GM19240 (cell line): ENCODE measurements around the gene TNS3.

Source experiments
- DNase-seq: peaks from one replicate; pipeline ENCODE4 v3.0.0; 2011; ENCODE audit warnings: low spot score; ENCODE audit not compliant: insufficient read length

The TNS3 gene

DNA sequence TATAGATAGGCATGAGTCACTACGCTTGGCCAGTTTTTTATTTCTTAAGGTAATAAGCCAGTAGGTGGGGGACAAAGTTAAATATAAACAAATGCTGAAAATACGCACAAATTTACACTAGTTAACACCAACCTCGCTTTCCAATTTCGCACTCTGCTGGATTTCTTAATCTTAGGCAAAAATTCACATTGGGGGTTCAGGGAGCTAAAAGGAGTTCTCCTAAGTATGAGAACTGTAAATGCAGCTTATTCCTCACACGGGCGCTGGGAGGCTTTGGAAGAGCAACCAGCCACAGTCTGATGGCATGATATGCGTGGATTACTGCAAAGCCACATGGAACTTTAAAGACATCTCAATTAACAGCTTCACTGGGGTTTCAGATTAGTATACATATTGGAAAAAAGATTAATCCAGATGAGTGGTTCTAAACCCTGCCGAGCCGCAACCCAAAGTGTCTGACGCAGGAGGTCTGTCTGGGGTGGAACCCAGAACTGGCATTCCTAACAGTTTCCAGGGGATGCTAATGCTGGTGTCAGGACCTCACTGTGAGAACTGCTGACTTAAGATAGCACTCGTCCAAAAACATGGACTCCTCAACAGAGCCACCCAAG is 16.2 kb downstream of the TNS3 start:
- no peak for DNase-seq

DNA sequence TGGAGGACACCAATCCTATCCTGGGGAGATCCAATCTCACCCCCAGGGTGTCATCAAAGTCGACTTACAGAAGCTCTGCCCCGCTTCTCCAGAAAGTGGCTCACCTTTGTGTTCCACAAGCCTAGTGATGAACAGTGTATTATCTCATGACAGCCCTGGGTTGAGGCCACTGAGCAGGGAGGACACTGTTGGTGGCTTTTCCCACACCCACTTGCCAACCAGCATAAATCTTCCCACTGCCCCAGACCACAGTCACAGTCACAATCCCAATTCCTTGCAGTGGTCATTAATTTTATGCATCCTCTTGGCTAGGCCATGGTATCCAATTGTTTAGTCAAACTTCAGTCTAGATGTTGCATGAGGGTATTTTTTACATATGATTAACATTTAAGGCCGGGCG is 18.4 kb downstream of the TNS3 start:
- no peak for DNase-seq

DNA sequence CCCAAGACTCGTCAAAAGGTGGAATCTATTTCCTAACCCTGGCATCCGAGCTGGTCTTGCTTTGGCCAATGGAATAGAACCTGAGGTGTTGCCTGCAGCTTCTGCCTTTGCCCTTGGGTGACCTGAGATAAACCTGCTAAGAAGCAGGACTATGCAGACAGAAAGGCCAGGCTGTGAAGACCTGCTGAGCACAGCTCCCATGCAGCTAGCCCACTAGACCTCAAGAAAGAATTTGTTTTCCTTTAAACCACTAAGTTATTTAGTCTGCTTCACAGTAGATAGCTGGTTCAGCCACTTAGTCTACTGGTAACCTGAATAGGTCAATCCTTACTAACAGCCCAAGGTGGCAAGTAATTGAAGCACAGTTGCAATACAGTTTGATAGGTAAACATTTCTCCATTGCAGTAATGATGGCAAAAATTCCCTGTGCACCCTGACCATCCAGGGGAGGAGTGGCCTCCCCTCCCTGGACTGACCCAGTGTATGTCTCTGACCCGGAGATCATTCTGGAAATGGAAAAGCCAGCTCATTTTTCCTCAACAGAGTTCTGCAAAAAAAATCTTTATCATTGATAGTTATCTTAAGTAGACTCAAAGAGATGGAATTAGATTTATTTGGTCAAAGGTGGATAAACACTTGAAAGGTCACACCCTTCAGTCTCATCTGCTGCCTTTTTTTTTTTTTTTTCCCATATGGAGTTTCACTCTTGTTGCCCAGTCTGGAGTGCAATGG is 20.0 kb downstream of the TNS3 start:
- no peak for DNase-seq

DNA sequence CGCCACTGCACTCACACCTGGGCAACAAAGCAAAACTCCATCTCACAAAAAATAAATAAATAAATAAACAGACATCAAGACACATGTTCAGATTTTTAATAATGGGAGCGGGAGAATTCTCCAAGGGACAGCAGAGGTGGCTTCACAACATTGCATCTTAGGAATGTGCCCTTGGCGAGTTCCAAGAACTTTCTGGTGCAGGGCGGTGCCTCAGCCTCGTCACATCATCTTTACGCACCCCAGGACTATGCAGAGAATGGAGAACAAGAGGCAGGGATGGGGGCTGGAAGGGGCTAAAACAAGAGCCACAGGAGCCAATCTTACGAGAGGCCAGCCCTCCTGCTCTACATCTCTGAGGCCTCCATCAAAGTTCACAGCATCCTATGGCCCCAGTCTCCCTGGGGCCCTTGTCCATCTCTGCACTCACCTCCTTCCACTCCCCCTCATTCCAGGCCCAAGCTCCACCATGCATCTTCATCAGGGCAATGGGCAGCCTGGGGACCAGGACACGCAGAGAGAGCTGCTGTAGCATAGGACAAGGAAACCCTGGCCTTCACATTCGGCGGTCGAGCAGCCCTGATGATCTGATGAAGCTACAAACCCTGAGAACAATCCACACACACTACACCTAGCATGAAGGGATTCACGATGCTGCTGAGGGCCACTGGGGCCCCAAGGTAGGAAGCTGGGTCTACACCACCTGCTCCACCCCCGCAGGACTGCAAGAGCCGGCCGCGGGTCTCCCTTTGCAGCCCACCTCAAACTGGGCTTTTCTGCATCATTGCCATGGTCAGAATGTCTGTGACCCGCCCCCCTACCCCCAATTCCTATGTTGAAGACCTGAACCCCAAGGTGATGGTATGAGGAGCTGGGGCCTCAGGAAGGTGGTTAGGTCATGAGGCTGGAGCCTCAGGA is 22.3 kb downstream of the TNS3 start:
- DNase-seq = no peak

DNA sequence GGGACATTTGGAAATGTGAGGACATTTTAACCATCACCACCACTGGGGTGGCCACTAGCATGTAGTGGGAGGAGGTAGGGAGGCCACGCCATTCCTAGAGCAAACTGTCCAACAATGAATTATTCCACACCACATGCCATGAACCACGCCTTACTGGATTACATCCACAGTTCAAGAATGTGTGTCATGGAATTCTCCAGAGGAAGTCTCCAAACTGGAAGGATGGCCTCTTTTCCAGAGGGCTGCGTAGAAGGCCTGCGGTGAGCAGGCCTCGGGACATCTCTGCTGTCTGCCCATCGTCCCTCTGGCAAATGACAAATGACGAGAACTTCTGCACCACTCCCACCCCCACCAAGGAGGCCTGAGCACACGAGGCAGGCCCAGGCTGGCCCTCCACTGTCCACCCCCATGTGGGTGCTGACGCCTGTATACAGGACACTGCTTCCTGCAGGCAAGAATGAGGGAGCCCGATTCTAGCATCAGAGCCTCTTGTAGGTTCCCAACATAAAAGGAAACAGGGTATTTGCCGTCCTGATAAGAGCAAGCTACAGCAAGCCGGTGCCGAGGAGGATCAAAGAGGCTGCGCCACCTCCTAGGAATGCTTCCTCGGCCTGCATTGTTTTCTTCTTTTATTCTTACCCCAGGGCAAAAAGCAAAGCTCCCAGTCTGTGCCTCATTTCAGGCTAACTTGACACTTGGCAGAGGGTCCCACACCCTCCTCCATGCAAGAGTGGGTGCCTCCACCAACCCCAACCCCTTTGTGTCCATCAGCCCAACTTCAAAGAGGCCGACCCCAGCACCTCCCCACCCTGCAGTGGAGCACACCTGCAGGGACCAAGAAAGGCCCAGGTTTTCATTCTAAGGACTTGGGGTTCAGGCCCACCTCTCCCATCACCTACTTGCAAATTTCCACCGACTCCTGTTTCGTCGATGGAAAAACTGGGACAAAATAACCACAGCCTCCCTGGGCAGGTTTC is 23.9 kb downstream of the TNS3 start:
- no peak for DNase-seq

DNA sequence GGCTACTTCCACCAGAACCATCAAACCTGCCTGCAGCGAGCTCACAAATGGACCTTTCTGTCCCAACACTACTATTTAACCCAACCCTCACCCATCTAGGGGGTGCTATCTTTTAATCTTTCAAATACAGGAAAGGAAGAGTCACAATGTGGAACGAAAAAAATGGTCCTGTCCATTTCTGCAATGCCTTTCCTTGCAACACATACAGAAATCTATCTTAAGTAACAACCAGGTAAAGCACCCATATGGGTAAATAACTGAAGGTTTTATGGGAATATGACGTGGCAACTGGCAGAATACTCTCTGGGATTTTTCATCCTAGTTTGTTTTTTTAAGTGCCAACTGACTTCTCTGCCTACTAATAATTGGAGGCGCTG is 24.6 kb downstream of the TNS3 start:
- DNase-seq = no peak

DNA sequence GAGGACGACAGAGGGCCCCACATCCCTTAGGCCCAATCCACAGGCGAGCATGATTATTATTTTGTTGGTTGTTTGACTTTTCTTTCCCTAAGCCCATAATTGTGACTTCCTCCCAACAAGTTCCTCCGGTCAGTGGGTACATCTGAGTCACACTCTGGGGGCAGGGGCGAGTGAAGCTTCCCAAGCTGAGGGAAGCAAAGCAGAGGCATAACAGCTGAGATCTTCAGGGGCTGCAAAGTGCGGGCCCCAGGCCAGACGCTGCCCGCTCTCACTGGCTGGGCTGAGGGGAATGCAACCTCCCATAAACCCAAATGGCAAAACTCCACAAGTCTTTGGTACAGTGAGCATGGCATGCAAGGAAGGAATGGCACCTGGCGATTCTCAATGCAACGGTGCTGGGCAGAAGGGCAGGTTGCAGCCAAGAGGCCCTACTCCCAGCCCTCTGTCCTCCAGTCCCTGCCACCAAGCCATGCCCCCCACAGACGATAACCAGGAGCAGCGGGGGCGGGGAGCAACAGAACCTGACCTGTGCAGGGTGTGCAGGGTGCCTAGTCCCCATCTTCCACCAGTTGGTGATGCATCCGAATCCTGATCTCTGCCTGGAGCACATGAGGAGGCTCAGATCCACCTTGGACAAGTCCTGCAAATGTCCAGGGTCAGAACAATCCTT is 25.3 kb downstream of the TNS3 start:
- DNase-seq = no peak

DNA sequence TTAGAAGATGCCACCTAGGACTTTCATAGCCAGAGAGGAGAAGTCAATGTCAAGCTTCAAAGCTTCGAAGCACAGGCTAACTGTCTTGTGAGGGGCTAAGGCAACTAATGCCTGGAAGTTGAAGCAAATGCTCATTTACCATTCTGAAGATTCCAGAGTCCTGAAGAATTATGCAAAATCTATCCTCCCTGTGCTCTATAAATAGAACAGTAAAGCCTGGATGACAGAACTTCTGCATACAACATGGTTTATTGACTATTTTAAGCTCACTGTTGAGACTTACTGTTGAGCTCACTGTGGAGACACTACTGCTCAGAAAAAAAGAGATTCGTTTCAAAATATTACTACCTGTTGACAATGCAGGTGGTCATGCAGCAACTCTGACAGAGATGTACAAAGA is 28.6 kb downstream of the TNS3 start:
- DNase-seq = no peak

DNA sequence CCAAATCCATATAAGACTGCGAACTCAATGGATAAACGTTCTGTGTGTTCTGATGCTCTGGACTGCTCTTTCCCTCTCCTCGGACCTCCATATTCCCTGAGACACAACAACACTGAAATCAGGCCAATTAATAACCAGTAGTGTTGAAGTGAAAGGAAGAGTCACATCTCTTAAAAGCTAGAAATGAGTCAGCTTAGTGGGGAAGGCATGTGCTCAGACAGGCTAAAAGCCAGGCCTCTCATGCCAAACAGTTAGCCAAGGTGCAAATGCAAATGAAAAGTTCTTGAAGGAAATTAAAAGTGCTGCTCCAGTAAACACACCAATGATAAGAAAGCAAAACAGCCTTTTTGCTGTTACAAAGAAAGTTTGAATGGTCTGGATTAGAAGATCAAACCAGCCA is 29.3 kb downstream of the TNS3 start:
- DNase-seq = peak; percentile 70

DNA sequence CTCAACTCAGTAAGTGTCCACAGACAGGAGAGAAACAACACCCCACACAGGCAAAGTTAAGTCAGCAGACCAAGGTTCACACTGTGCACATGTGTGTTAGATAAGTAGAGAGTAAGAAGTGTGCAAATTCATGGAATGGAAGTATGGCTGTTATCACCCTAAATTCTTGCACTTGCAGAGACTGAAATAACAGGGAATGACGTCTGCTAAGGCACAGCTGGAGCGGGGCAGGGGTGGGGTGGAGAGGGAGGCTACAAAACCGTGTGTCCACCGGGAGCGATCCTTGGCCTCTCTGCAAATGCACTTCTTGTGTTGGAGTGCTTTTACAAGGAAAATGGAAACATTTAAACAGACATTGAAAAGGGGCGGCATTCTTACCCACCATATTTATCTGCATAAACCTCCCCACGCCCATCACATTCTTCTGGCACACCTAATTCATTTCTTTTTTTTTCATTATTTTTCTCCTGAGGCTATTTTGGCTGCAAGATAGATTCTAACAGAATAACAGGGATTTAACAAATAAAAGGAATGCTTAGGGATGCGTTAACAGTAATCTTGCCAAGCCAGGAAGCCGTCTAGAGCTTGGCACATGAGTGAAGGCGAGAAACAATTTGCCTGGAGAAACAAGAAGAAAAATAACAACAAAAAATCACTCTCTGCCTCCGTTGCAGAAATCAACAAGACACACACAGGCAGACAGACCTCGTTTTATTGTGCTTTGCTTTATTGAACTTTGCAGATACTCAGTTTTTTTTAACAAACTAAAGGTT is 30.1 kb downstream of the TNS3 start:
- no peak for DNase-seq

DNA sequence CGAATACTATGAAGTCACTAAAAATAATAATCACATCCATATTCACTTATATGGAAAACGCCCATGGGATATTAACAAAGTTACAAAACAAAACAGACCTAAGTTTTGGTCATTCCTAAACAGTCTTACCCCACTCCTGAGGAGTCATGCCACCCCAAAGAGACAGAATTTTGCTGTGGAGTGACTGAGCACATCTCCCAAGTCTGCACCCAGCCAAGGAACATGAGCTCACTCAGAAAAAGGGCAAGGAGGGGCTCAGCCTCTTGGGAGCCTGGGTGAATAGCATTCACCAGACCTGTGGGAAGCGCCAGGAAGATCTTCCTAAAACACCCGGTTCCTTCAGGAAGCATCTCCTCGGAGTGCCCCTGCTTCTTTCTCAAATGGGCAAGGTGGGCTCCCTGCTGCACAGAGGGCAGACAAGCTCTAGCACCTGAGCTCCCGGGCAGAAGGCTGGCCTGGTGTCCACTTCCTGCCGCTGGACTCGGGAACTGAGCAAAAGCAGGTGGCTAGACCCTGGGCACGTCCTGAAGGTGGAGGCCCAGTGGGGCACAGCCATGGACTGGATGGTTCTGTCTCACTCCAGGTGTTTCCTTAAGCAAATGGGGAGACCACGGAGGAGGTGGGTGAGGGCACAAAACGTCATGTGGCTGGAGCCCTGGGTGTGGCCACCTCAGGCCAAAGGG is 31.0 kb downstream of the TNS3 start:
- no peak for DNase-seq

DNA sequence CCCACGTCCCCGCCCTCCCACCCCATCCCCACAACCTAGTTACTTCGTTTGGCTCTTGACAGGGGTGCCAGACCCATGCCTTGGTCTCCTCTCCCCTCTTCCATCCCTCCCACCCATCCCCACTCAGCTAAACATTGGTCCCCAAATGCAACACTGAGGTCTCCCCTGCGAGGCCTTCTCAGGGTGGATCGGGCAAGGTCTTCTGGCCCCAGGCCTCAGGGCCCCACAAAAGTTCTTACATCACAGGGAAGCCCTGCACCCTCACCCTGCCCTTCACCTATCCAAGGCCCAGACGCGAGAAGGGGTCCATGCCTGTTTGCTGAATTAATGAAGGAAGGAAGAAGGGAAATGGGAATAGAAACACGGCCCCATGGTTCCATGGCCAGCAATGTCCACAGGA is 32.0 kb downstream of the TNS3 start:
- no peak for DNase-seq

DNA sequence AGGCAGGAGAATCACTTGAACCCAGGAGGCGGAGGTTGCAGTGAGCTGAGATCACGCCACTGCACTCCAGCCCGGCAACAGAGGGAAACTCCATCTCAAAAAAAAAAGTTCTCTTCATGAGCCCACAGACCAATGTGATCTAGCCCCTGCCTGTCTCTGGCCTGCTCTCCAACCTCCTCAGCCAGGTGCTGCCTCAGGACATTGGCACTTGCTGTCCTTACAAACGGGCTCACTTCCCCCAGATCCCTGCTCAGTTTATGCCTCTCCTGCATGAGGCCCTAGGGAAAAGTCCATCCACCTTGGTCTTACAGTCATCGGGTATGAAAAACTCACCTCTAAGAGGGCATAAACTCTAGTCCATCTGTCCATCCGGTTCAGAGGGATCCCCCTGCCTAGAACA is 32.5 kb downstream of the TNS3 start:
- no peak for DNase-seq

DNA sequence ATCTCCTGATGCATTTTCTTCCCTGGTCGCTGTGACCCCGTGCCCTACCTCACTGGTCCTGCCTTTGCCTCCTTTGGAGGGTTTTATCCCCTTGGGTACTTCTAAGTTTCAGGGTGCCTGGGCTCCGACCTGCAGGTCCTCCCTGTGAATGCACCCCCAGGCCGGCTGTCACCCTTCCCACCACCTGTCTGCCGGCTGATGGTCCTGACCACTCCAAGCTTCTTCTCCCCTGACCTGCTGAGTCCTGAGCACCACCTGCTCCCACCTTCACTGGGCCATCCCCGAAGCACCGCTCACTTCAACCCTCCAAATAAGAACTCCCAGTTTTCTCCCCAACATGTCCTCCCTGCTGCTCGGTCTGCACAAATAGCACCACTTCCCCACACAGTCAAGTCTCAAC is 33.4 kb downstream of the TNS3 start:
- no peak for DNase-seq

DNA sequence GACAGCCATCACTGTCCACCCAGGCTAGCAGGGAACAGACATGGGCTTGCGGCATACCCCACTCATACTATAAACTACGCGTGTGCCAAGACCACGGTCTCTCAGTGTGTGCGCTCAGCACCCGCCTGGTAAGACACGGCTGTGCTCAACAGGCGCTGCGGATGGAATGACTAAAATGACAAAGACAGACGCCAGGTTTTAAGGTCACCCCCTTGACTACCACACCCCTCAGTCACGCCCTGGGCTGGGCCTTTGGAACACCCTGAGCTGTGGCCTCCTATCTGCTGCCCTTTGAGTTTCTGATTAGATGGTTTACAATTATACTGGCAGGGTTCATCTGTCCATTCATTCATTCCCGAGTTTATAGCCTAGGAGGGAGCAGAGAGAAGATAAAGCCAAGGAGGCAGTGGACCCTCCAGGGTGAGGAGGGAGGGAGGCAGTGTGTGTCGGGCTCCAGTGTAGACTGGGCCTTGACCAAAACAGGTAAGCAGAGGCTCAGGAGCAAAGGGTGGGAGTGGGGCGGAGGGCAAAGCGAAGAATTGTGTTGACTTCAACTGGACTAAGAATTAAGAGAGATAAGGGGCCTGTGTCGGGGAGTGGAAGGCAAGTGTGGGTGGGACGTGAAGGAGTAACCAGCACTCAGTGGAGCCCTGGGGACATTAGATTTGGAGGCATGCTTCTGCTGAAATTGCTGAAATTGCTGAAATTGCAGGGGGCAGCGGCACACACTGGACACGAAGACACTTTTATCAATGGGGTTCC is 35.0 kb downstream of the TNS3 start:
- DNase-seq = no peak

DNA sequence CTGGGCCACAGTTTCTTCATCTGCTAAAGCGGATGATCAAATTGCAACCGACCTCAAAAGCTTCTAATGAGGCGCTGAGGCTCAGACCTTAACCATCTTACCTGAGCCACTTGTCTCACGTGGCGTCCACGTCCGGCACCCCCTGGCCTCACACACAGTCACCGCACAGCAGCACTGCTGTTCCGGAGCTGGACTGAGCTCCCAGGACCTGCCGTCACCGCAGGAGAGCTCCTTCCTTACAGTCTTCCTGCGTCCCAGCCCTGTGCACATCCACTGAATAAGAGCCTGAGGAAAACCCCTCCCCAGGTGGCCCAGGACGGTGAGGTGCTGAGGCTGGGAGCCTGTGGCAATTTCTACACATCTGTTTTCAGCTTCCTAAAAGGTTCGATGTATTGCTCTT is 35.7 kb downstream of the TNS3 start:
- DNase-seq = no peak

DNA sequence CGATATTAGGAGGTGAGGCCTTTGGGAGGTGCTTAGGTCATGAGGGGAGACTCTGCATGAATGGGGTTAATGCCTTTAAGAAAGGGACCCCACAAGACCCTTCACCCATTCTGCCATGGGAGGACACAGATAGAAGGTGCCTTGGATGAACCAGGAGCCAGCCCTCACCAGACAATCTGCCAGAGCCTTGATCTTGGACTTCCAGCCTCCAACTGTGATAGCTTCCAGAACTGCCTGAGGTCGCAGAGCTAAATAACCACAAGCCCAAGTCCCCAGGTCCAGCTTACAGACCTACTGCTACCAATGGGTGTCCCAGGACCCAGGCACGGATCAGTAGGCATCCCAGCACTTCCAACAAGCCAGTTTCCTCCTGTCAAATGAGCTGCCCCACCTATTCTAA is 37.5 kb downstream of the TNS3 start:
- no peak for DNase-seq

DNA sequence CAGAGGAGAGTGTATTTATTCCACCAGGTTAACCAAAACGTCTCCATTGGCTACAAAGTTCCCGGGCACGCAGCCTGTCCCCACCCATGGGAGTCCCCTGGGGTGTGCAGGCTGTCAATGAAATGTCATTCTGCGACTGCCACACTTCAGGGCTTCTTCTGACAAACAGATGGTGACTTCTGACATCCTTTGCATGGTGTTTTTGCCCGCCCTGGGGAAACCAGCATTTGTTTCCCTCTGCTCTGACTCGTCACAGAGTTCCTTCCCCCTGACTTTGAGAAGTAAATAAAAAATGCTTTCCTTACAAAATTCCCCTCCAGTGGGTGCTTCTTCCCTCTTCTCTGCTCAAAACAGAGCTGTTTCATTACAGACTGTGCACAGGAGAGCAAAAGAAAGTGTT is 38.2 kb downstream of the TNS3 start:
- no peak for DNase-seq

DNA sequence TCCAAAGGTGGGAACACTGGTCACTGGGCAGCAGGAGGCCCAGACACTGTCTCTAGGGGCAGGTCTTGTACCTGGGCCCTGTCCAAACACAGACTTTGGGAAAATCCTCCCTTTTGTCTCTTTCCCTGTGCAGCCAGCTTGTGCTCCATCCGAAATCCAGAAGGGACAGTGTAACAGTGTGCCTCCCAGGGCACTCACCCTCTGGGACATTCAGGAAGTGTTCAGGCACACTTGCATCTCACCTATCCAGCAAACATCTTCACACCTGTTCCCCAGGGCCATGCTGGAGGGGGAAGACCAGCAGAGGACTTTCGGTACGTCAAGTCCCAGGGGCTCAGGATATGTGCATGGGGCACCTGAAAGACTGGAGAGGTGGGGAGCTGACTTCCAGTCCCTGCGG is 38.9 kb downstream of the TNS3 start:
- no peak for DNase-seq
